ENCODE data around the gene SFRP4.

SFRP4 gene

DNA sequence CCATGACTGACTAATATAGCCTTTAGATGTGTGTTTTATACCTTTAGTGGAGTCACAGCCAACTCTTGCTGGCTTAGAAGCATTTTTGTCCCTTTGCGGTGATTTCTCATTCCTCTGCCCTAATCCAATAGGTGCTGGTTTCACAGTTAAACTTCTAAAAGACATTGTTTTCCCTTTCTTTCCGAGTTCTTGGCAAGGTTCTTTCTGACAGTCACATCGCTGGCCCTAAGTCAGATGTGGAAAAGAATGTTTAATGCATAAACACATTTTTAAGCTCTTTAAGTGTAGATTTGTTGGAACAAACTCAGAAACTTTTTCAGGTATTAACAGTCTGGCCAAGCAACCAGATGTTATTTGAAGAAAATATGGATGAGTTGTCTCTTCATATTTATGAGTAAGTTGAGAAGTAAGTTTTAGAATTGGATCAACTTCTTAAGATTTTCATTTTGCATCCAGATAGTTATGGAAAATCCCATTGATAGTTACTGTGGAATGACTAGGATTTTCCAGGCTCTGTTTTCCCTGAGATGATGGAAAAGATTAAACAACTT, 7.9 kb upstream of the SFRP4 start:
- no peak for DNase-seq

DNA sequence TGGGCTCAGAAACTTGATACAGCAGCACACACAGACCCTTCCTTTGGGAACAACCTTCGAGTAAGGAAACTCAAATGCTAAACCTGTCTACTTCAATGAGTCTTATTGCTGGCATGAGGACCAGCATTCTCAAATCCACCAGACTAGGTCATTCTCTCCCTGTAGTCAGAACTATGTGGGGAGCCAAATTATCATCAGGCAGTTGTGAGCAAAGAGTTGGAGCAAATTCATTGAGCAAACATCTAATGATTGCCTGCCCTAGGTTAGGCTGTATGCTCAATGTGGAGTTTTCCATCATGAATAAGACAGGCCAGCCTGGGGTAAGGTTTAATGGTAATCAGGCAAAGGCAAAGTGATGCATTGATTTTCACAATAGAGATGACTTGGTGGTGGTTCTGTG, 7.4 kb upstream of the SFRP4 start:
- DNase-seq, result no peak

DNA sequence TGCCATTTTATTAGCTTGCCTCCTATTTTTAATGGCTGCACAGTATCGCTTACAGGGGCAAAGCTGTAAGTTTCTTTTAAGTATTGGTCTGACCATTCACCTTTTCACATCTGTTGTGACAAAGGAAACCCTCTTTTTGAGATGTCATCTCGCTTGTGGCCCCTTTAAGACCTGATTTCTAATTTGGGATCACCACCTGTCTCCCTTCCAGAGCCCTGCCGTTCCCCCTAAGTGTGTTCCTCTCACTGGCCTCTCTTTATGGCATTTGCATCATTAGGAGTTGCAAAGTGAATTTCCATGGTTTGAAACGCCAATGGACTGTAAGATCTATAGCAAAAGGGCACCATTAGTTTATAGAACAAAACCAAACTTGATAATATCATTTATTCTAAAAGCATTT, 5.3 kb upstream of the SFRP4 start:
- no peak for DNase-seq

DNA sequence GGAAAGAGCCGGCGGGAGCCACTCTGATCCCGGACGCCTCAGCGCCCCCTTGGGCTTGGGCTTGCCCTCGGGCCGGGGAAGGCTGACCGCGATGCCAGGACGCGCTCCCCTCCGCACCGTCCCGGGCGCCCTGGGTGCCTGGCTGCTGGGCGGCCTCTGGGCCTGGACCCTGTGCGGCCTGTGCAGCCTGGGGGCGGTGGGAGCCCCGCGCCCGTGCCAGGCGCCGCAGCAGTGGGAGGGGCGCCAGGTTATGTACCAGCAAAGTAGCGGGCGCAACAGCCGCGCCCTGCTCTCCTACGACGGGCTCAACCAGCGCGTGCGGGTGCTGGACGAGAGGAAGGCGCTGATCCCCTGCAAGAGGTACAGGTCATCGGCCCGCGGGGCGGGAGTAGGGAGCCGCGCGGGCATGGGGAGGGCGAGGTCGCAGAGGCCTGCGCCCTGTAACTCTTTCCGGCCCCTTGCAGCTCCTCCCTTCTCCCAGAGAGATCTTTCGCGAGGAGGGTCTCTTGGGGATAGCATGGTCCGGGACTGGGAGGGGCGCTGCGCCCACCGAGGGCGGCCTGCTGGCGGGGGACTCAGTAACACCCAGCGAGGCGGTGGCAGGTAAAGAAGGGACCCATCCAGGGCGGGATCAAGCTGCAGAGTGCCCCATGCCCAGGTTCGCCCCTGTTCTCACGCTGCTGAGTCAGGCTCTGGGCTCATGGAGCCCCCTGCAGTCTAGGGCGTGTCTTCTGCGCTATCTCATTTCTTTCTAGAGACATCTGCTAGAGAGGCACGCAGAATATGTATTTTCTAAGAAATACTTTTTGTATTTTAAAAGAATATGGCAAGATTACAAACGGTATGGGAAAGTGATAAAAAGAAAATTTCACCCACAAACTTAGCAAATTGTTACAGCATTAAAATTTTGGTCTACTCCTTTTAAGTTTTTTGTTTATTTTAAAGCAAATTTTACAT, 4.5 kb upstream of the SFRP4 start:
- DNase-seq, result no peak

DNA sequence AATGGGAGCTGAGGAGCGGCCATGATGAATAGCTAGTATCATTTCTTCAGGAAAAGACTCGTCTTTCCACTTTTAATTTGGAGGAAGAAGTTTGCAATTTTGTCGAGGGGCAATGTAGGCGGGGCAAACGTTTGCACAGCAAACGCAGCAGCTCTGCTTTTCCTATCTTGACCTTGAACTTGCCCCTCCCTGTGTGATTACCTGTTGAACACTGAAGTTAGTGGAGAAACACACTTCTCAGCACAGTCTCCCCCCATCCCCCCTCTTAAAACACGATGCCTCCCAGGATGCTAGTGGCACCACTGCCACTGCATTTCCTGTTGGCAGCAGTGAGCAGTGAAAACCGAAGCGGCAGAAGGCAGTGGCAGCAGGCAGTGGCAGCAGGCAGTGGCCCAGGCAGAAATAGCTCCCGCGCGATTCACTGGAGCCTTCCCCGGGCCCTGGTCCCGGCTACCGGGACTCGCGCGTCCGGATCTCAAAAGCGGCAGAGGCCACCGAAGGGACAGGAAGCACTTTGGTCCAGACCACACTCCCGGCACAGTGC, 3.8 kb upstream of the SFRP4 start, which contains the start of gene EPDR1:
Gene EPDR1, plus strand, starts transcription at position 336 of the 544 bp plus-strand sequence. CDS start 300 bp downstream, outside the sequence.
- DNase-seq, result no peak

DNA sequence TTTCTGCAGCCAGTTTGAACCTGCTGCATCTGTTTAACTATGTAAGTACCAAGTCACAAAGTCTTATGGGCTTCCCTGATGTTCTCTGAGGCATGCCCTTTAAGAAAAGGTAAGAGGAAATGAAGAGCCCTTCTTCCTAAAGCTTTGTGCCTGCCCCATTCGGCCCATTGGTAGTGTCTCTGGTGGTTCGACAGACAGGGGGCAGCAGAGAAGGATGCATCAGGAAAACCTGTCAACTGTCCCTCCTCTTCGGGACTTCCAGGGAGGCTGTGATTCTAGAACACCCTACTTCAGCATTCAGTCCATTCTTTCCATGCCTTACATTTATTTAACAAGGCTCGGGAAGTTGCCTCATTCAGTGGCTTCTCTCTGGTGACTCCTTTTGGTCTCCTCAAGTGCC, 1.9 kb upstream of the SFRP4 start:
- no peak for DNase-seq

DNA sequence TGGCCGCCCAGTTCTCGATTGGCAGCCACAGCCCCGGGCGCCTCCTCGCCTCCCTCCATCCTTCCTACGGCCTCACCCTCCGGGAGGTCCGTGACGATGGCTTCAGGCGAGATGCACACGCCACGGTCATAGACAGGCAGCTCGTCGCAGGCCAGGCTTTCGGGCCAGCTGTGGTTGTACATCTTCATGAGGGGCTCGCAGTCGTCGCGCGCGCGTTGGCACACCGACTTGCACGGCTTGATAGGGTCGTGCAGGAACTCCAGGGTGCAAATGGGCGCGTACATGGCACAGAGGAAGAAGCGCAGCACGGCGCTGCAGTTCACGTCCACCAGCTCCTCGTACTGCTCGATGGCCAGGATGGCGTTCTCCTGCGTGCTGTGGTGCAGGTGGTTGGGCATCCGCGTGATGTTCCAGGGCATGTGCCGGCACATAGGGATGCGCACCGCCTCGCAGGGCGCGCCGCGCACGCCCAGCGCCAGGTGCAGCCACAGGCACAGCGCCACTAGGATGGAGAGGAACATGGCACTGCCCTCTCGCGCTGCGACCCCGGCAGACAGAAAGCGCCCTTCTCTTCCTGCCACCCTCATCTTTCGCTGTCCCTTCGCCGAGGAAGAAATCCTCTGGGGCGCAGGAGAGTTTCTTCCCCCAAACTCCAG, 472 bp downstream of the SFRP4 start:
- no peak for DNase-seq

DNA sequence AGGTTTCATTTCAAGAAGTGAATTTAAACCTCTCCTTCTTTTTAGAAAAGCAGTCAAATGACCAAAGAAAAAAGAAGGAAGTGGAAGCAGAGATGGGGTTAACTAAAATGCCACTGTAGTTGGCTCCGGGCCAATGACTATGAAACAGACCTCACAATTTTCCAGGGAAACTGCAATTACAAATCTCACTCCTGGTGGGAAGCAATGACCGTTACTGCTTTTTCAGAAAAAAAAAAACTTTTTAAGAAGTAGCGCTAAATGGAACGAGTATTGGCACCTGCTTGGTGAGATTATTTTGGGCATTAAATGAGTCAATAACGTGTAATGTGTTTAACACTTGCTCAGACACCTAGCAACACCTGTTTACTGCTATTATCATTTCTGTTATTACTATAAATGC, 1.2 kb downstream of the SFRP4 start:
- no peak for DNase-seq

DNA sequence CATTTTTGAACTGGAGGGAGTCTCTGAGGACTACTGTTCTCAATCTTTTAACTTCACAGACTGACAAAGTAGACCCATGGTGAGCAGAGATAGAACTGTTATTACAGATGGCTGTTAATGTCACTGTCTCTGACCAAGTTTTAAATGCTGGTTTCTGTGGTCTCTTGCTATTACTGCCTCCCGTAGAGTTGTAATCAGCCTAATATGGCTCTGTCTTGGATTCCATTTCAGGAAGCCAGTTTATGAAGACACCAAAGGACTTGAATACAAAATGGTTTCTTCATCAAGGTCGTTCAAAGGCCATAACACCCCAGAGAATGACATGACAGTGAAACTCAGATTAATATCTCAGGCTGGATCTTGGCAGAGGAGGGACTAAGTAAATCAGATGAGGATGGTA, 3.9 kb downstream of the SFRP4 start:
- DNase-seq, result no peak

DNA sequence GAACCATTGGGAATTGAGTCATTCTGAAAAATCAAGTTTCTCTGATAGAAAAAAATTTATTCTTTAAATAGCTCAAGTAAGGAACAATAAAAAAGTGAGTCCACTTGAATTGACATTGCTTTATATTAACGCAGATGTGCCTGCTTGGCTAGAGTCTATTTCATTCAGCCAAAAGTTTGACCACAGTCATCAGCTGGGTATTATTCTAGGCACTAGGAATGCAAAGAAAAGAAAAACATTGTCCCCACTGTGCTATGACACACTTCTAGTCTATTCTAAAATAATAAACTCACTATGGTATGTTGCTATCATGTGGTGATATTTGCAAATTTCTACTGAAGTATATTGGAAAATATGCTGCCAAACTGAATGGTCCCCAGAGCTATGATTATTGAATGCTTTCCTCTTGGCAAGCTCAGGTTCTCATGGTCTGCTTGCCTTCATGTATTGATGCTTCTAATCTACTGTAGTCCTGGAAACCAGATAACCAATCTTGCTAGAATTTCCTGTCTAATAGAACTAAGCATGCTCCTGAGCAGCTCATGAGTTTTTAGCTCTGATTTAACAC, 8.3 kb downstream of the SFRP4 start:
- no peak for DNase-seq

DNA sequence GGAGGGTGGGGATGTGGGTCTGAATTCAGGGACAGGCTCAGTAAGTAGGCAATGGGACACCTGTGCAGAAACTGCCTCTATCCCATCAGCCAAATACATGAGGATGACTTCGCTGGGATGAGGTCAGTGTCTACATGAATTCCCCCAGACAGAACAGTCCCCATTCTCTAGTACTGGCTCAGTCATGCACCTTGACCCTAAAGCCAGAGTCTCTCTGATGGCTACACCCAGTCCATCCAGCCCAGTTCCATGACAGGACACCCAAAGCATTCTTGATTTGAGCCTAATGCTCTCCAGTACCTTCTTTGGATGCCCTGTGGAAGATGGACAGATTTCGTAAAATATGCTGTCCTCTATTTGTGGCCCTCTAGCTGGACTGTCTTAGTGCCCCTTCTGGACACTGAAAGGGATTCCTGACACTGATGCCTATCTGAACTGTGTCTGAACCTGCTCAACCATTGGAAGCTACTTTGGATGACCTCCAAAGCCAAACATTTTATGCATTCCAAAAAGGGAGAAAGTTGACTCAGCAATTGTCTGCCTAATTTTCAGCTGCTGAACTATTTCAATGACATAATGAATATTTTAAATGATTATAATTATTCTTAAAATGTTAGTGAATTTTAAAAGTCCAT, 14.6 kb downstream of the SFRP4 start:
- DNase-seq, result no peak

DNA sequence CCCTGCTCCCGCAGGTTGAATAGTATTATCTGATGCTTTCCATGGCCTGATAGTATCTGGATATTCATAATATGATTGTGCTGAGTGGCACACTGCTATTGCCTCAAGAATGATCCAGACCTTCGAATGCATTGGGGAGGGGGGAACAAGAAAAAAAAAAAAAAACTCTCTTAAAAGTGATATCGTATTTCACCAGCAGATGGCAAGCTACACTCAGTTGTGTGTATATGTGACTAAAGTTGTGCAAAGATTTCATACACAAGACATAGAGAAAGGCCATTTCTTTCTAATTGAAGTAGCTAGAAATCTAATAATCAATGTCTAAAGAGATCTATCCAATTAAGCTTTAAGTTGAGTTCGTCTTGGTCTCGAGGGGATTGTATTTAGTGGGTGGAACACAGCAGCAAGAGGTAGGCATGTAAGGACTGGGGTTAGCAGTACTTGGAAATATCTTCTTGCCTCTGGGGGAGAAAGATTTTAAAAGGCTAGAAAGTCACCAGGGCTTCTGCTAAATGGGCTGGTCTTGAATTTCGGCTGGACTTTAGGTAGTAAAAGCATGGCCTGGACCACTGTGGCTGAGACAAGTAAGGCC, 15.3 kb downstream of the SFRP4 start:
- no peak for DNase-seq

DNA sequence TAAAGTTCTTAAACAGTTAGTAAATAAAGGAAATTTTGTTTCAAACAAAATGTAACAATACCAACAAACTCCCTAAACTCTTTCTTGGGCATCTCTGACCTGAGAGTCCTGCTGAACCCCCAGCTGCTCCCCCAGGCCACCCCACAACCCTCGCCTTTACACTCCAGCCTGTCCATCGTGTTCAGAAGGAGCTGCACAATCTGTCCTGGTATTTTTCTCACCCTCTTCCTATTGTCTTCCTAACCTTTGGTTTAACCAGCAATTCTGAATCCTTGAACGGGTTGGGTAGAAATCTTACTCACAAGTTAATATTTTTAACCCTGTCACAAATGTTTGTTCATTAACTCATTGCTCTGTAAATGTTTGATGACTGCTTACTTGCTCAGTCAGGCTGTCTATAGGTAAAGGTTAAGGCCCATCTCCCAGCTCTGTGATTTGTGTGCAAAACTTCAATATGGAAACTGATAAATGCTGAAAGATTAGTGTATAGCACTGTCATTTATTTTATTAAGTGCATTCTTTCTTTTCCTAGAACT, 16.8 kb downstream of the SFRP4 start:
- no peak for DNase-seq

DNA sequence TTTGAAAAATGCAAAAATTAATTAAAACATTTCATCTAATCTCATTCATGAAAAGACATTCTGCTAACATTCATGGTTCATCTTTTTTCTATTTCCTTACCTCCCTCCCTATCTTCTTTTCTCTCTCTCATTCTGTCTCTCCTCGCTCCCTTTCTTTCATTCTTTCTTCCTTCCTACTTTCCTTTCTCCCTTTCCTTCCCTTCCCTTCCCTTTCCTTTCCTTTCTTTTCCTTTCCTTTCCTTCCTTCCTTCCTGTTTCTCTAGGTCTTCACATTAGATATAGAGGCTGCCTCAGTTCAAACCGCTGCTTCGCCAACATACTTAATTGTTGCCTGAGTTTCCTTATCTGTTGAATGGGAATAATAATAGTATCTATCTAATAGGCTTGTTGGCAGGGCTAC, 21.9 kb downstream of the SFRP4 start:
- DNase-seq, result no peak

DNA sequence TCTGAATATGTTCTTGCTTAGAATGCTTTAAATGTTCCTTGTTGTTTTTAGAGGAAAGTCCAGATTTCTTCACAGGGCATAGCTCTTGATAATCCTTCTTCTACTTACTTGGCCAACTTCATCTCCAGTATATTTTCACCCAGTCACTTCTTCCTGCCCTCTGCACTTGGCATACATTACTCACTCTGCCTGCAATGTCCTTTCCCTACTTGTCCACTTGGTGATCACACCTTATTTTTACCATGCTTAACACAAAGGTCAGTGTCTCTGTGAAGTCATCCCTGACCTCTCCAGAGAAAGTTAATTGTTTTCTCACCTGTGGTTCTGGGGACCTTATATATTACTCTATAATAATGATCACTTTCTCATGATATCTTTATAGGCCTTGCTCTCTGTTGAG, 23.3 kb downstream of the SFRP4 start:
- no peak for DNase-seq

DNA sequence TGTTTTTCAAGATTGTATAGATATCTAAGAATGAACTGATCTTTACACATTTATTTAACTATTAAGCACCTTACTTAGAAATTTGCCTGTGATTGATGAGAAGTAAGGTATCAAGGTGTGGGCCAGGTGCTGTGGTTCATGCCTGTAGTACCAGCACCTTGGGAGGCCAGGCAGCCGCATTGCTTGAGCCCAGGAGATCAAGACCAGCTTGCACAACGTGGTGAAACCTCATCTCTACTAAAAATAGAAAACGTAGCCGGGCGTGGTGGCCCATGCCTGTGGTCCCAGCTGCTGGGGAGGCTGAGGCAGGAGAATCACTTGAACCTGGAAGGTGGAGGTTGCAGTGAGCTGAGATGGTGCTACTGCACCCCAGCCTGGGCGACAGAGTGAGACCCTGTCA, 34.5 kb downstream of the SFRP4 start:
- DNase-seq, result no peak
